DND-41 (cell line): ENCODE results near the gene SIGLEC9.

ENCODE experiments used
- ATAC-seq: fragments of 200-7000 bp; cut with Tn5 transposase; 3 replicates; pipeline ENCODE4 v1.9.1; 2021; ENCODE audit warnings: low read depth; ENCODE audit not compliant: insufficient read depth
- DNase-seq: peaks from one replicate; pipeline ENCODE4 v3.0.0-alpha.2; 2020
- H2AFZ ChIP-seq: 2 replicates; pipeline ENCODE4 v1.6.0; 2012; ENCODE audit warnings: low read depth, low read length
- H3K27ac ChIP-seq: 2 replicates; pipeline ENCODE4 v1.5.1; 2012; ENCODE audit warnings: low read length, inconsistent platforms
- H3K27me3 ChIP-seq: fragments of 200-600 bp; sonication (generic); 2 replicates; pipeline ENCODE4 v1.6.0; 2012; ENCODE audit warnings: low read length, mild to moderate bottlenecking, inconsistent platforms; ENCODE audit not compliant: insufficient read depth, poor library complexity
- H3K36me3 ChIP-seq: 2 replicates; pipeline ENCODE4 v1.5.1; 2012; ENCODE audit warnings: low read length, inconsistent platforms; ENCODE audit not compliant: insufficient read depth
- H3K4me1 ChIP-seq: 2 replicates; pipeline ENCODE4 v1.5.1; 2012; ENCODE audit warnings: mild to moderate bottlenecking, low read length; ENCODE audit not compliant: insufficient read depth
- H3K4me2 ChIP-seq: 2 replicates; pipeline ENCODE4 v1.6.0; 2012; ENCODE audit warnings: mild to moderate bottlenecking, moderate library complexity, low read length, inconsistent platforms; ENCODE audit not compliant: insufficient read depth
- H3K4me3 ChIP-seq, 2 experiments: fragments of 200-600 bp in 1 of 2; shearing (Covaris generic) in 1 of 2; 2 replicates each; pipeline ENCODE4 v1.5.1; 2012 to 2016; ENCODE audit warnings: inconsistent platforms in 2 of 2, low read length in 2 of 2, mild to moderate bottlenecking in 2 of 2, low read depth in 1 of 2, moderate library complexity in 1 of 2
- H3K79me2 ChIP-seq: 2 replicates; pipeline ENCODE4 v1.6.0; 2012; ENCODE audit warnings: low read length, inconsistent platforms; ENCODE audit not compliant: insufficient read depth
- H3K9ac ChIP-seq: 2 replicates; pipeline ENCODE4 v1.6.0; 2012; ENCODE audit warnings: low read depth, mild to moderate bottlenecking, inconsistent platforms, low read length, moderate library complexity
- H3K9me3 ChIP-seq: 2 replicates; pipeline ENCODE4 v1.5.1; 2012; ENCODE audit warnings: low read length, moderate library complexity, mild to moderate bottlenecking, inconsistent platforms; ENCODE audit not compliant: insufficient read depth, severe bottlenecking
- H4K20me1 ChIP-seq: 2 replicates; pipeline ENCODE4 v1.6.0; 2012; ENCODE audit warnings: low read length; ENCODE audit not compliant: insufficient read depth
- CTCF ChIP-seq: IDR thresholded peaks from 2 replicates; pipeline ENCODE4 v1.5.1; 2012; ENCODE audit warnings: borderline replicate concordance, low read length, moderate library complexity, mild to moderate bottlenecking; ENCODE audit not compliant: poor library complexity, severe bottlenecking; ENCODE audit errors: extremely low read depth
- EZH2 ChIP-seq: IDR thresholded peaks from 3 replicates; pipeline ENCODE4 v1.6.1; 2012; ENCODE audit warnings: borderline replicate concordance, low read depth, mild to moderate bottlenecking, moderate library complexity, low read length, inconsistent platforms; ENCODE audit not compliant: severe bottlenecking

Gene SIGLEC9

GRCh38 chr19:51161867-51162496, 37.3 kb downstream of the SIGLEC9 start:
- Histone ChIP-seq H3K27ac (no peak overlapping the region), H3K9ac (no peak overlapping the region), H3K4me1 (no peaks in the 10 kb centered on the region), H3K27me3 (peaks cover 27% of the 10 kb centered on the region), H4K20me1 (0 out of 2 replicates have a peak, but pooled peaks cover 3% of the 10 kb centered on the region), H2AFZ (no peak overlapping the region), H3K4me3 (no peak overlapping the region), H3K36me3 (no peaks in the 10 kb centered on the region), H3K79me2 (no peaks in the 10 kb centered on the region), H3K9me3 (no peaks in the 10 kb centered on the region), H3K4me2 (no peak overlapping the region)
- DNase-seq = no peak
- TF ChIP-seq EZH2 = no peak
- TF ChIP-seq CTCF = no peak
- ATAC-seq = no peak

- no peak overlapping the region for H3K4me2 ChIP-seq
- H3K9me3 ChIP-seq = no peaks in the 10 kb centered on the region
- no peaks in the 10 kb centered on the region for H3K36me3 ChIP-seq
- no peak for ATAC-seq
- H4K20me1 ChIP-seq = no peaks in the 10 kb centered on the region
- peaks cover 28% of the 10 kb centered on the region for H3K27me3 ChIP-seq
- no peak overlapping the region for H2AFZ ChIP-seq
- H3K4me3 ChIP-seq = no peak overlapping the region
- H3K4me1 ChIP-seq = no peaks in the 10 kb centered on the region
- no peaks in the 10 kb centered on the region for H3K79me2 ChIP-seq
- DNase-seq = no peak
- H3K27ac ChIP-seq = no peak overlapping the region
- no peak overlapping the region for H3K9ac ChIP-seq
- TF ChIP-seq CTCF = no peak
- no peak for TF ChIP-seq EZH2
Measured at GRCh38 chr19:51163257-51163656, 38.6 kb downstream of the SIGLEC9 start.

GRCh38 chr19:51164215-51164614, 39.5 kb downstream of the SIGLEC9 start:
- H3K27ac ChIP-seq = no peak overlapping the region
- H4K20me1 ChIP-seq = no peaks in the 10 kb centered on the region
- TF ChIP-seq CTCF (no peak), EZH2 (no peak)
- H3K4me3 ChIP-seq = no peak overlapping the region
- peaks cover 28% of the 10 kb centered on the region for H3K27me3 ChIP-seq
- H3K9ac ChIP-seq = no peak overlapping the region
- H3K4me2 ChIP-seq = no peak overlapping the region
- ATAC-seq (no peak), DNase-seq (no peak)
- no peaks in the 10 kb centered on the region for H3K4me1 ChIP-seq
- no peaks in the 10 kb centered on the region for H3K79me2 ChIP-seq
- no peaks in the 10 kb centered on the region for H3K9me3 ChIP-seq
- no peak overlapping the region for H2AFZ ChIP-seq
- H3K36me3 ChIP-seq = no peaks in the 10 kb centered on the region
